Body of pancreas (tissue), 4 donors: Measurements from ENCODE around the gene LINC01488. TPM values are rescaled to one million over a fixed set of nuclear protein-coding genes. Genes with fewer than 3 reads are reported as not detected.

ENCODE experiments used
- ATAC-seq: fragments of 150-250 bp; one replicate; pipeline ENCODE4 v1.9.1; 2016
- DNase-seq, 4 donors: peaks; one replicate each; pipeline ENCODE4 v3.0.0-alpha.2; 2019
- H3K27ac ChIP-seq, 4 donors: fragments of 200-600 bp; sonication (generic); 1 replicate in 3 of 4; 2 replicates in 1 of 4; pipeline versions ENCODE4 v1.5.1 to v1.6.1; 2016 to 2019; ENCODE audit warnings: mild to moderate bottlenecking in 1 of 4, mixed read lengths in 1 of 4, moderate library complexity in 1 of 4
- H3K27me3 ChIP-seq, 2 donors: fragments of 200-600 bp; sonication (generic); one replicate each; pipeline ENCODE4 v1.6.0; 2016; ENCODE audit warnings: mild to moderate bottlenecking in 1 of 2
- H3K36me3 ChIP-seq, 2 donors: fragments of 200-600 bp; sonication (generic); replicated peaks in 1 of 2; 2 replicates each; pipeline ENCODE4 v1.5.1; 2016; ENCODE audit warnings: low read depth in 2 of 2; ENCODE audit not compliant: insufficient read depth in 1 of 2
- H3K4me1 ChIP-seq: fragments of 200-600 bp; sonication (generic); one replicate; pipeline ENCODE4 v1.6.0; 2016
- H3K4me3 ChIP-seq, 2 donors: fragments of 200-600 bp; sonication (generic); 1 replicate in 1 of 2; 2 replicates in 1 of 2; pipeline ENCODE4 v1.5.1; 2016 to 2019
- H3K9me3 ChIP-seq, 3 donors: fragments of 200-600 bp; sonication (generic); 1 replicate in 2 of 3; 2 replicates in 1 of 3; pipeline ENCODE4 v1.5.1; 2016
- CTCF ChIP-seq, 7 experiments: fragments of 450-650 bp in 4 of 7; fragments of 200-600 bp in 3 of 7; sonication (generic) in 3 of 7; IDR thresholded peaks; one replicate each; pipeline ENCODE4 v1.5.1; 2016 to 2019; ENCODE audit warnings: antibody characterized with exemption in 7 of 7
- POLR2A ChIP-seq, 3 donors: fragments of 450-650 bp; IDR thresholded peaks; one replicate each; pipeline ENCODE4 v1.6.1; 2016; ENCODE audit warnings: antibody characterized with exemption in 3 of 3, mild to moderate bottlenecking in 2 of 3
- WGBS, 2 donors: methylation state at CpG; one replicate each; pipeline ENCODE4 v1.1.5; 2017; 5-methylcytosine and 5-hydroxymethylcytosine counted together
- intact Hi-C: fragments of 100-400 bp; cut with DNase I; formaldehyde crosslinking; loops from one replicate; pipeline ENCODE4 v1.15.1; 2023
- total RNA-seq, 2 donors: library from RNA; depleted of rRNA; stranded (reverse); fragments of >200 nt; gene quantifications; one replicate each; pipeline ENCODE4 v1.1.0, GENCODE V29; 2016

Gene LINC01488
- total RNA-seq, 2 donors from 2014 or later: not detected

DNA sequence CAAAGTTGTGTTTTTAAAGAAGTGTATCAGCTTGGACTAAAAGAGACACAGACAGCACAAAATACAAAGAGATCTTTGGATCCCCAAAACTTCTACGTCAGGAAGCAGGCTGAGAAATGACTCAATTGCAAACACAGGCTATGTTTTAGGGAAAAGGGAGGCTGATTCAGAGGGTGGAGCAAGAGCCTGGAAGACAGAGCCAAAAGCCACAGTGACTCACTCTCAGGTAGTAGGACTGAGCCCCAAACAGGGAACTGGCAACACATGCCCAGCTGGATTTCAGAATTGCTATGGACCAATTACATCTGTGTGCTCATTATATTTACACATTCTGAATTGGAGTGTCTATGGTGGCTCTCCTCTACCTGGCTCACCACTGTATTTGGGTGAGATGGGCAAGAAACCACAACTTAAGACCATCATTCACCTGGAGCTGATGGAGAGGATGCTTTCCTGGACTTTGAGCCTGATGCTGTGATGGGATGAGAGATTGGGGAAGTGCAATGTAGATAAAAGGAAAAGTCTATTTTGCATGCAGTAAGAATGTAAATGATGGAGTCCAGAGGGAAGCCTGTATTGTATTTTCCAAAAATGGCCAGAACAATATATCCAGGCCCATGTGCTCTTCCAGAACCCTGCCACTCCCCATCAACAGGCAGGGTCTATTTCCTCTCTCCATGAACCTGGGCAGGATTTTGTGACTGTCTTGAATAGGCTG lies 20.8 kb upstream of the LINC01488 start:
- H3K27me3 ChIP-seq: no peaks in the 10 kb centered on the region
- ATAC-seq (no peak), DNase-seq (no peak)
- TF ChIP-seq CTCF (IDR thresholded peaks at IDR 0.05) (no peak), POLR2A (IDR thresholded peaks at IDR 0.05) (no peak)
- 55 to 66% methylated on average over 1 of the region's 1 CpG for WGBS, 2 donors
- intact Hi-C loops: no loop called here
- no peak overlapping the region for H3K27ac ChIP-seq
- H3K4me3 ChIP-seq: no peak overlapping the region
- no peaks in the 10 kb centered on the region for H3K36me3 ChIP-seq
- peaks cover 0 to 11% (median 0%) of the 10 kb centered on the region in 3 donors for H3K9me3 ChIP-seq
- H3K4me1 ChIP-seq: peaks cover 4% of the 10 kb centered on the region

GRCh38 chr11:69461272-69461962 lies 20.0 kb upstream of the LINC01488 start:
- H3K27ac ChIP-seq: no peak overlapping the region
- intact Hi-C loops: no loop called here
- no peaks in the 10 kb centered on the region for H3K36me3 ChIP-seq
- 71 to 75% methylated on average over 5 to 7 of the region's 7 CpGs for WGBS, 2 donors
- DNase-seq: no peak
- no peak for TF ChIP-seq POLR2A (IDR thresholded peaks at IDR 0.05)
- ATAC-seq: no peak
- H3K9me3 ChIP-seq: peaks cover 0 to 9% (median 0%) of the 10 kb centered on the region in 3 donors
- H3K4me3 ChIP-seq: no peak overlapping the region
- H3K4me1 ChIP-seq: peaks cover 4% of the 10 kb centered on the region
- H3K27me3 ChIP-seq: no peaks in the 10 kb centered on the region

- no peak for TF ChIP-seq CTCF (IDR thresholded peaks at IDR 0.05)
- TF ChIP-seq POLR2A (IDR thresholded peaks at IDR 0.05): no peak
- Histone ChIP-seq H3K4me1 (peaks cover 4% of the 10 kb centered on the region), H3K27me3 (no peaks in the 10 kb centered on the region), H3K9me3 (peaks cover 0 to 6% (median 0%) of the 10 kb centered on the region in 3 donors), H3K4me3 (no peak overlapping the region), H3K36me3 (no peaks in the 10 kb centered on the region), H3K27ac (no peak overlapping the region)
- ATAC-seq (no peak), DNase-seq (no peak)
- WGBS, 2 donors: 61 to 76% methylated on average over 8 to 19 of the region's 19 CpGs
- intact Hi-C loops: no loop called here
Measured at GRCh38 chr11:69462106-69462951, 19.1 kb upstream of the LINC01488 start.

DNA sequence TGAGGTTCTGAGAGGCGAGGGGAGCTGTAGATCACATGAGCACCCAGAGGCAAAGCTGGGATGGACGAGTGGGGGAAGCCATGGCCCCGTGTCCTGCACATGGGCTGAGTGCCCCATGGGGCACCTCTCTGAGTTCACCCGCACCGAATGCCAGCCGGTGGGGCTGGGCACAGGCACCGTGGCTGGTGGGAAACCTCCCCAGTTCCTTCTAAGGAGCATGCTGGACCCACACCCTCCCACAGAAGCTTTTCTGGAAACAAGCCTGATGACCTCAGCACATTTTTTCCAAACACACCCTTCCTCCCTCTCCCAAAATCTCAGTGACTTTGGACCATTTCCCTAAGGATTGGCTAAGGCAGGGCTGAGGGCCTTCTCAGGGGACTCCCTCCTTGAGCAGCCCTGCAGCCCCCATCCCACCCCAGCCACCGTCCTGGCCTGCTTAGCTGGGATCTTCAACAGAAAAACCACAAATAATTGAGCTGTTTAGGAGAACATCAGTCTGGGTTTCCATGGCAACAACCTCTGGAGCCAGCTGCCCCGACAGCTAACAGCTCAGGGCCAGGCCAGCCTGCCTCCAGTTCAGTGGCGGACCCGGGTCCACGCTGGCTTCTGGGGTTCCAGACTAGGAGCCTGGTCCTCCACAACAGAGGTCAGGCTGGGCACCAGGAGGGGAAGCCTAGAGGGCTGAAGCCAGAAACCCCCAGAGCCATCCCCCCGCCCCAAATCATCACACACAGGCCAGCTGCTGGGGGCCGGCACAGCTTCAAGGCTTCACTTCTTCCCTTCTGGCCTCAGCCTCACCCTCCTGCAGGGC lies 18.1 kb upstream of the LINC01488 start:
- no peak for TF ChIP-seq CTCF (IDR thresholded peaks at IDR 0.05)
- no peak for TF ChIP-seq POLR2A (IDR thresholded peaks at IDR 0.05)
- H3K4me3 ChIP-seq: no peak overlapping the region
- no peaks in the 10 kb centered on the region for H3K27me3 ChIP-seq
- peaks cover 4% of the 10 kb centered on the region for H3K4me1 ChIP-seq
- peaks cover 0 to 6% (median 0%) of the 10 kb centered on the region in 3 donors for H3K9me3 ChIP-seq
- intact Hi-C loops: no loop called here
- ATAC-seq (peak; percentile 8), DNase-seq (peak in 1 of 4 donors; percentile 26)
- no peak overlapping the region for H3K27ac ChIP-seq
- 59 to 77% methylated on average over 11 to 14 of the region's 14 CpGs for WGBS, 2 donors
- H3K36me3 ChIP-seq: no peaks in the 10 kb centered on the region
